ENCODE measurements around the gene MCHR2.

MCHR2 gene

DNA sequence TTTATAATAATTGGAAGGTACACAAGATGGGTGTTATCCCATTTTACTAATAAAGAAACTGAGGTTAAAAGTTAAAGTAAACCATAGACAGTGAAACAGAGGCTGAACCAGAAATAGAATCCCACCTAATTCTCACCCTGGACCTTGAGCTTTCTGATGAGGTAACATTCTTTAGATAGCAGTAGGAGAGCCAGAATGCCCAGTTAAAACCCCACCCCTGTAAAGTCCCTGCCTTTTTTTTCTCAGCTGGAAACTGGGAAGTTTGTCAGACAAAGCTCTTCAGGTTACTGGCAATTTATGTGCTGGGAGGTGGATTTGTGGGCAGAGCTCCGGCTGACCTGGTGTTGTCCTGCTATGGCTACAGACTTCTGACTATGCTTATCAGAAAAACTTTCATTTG is 1.9 kb upstream of the MCHR2 start:
- no peak for TF ChIP-seq CTCF (IDR thresholded peaks at IDR 0.05)

DNA sequence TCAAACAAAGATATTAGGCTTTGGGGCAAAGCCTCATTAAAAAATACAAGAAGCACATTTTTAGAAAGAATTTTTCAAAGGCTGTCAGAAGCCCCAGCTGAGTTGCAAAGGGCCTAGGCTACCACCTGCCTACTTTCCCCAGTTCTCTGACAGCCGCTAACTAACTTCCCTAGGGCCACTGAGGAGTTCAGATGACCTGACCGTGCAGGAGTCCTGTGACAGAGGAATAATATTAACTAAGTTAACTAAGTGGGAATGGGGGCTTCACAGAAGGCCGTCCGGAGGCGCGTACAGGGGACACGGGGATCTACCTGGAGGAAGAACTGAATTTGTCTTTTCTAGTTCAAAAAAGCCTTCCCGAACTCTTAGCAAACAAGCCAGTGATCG is 884 bp downstream of the MCHR2 start:
- no peak for TF ChIP-seq CTCF (IDR thresholded peaks at IDR 0.05)

GRCh38 chr6:99991955-99992354 is 2.1 kb downstream of the MCHR2 start:
- no peak for TF ChIP-seq CTCF (IDR thresholded peaks at IDR 0.05)

DNA sequence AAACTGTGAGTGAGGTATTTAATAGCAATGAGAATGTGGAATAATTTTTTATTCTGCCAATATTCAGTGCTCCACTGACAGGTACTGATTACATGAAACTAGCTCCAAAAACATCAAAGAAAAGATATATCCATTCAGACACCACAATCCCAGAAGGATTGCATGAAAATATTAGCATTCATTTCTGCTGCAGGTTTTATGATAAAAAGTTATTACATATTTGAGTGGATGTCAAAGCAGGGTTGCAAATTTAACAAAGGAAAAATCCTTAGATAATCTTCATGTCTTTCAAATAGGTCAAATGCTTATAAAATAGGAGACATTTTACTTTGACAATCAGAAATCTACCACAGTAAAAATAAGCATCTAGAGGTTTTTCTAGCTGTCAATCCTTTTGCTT is 13.3 kb downstream of the MCHR2 start:
- no peak for TF ChIP-seq CTCF (IDR thresholded peaks at IDR 0.05)

GRCh38 chr6:99979953-99980352 is 14.1 kb downstream of the MCHR2 start:
- no peak for TF ChIP-seq CTCF (IDR thresholded peaks at IDR 0.05)

- no peak for TF ChIP-seq CTCF (IDR thresholded peaks at IDR 0.05)
These were observed 27.0 kb downstream of the MCHR2 start for GRCh38 chr6:99967052-99967451.

DNA sequence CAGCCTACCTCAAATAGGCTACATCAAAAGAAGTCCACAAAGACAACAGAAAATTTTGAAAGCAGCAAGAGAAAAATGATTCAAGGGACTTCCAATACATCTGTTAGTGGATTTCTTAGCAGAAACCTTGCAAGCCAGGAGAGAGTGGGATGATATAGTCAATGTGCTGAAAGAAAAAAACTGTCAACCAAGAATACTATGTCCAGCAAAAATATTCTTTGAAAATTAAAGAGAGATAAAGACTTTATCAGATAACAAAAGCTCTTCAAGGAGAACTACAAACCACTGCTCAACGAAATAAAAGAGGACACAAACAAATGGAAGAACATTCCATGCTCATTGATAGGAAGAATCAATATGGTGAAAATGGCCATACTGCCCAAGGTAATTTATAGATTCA is 34.0 kb downstream of the MCHR2 start:
- no peak for TF ChIP-seq CTCF (IDR thresholded peaks at IDR 0.05)

DNA sequence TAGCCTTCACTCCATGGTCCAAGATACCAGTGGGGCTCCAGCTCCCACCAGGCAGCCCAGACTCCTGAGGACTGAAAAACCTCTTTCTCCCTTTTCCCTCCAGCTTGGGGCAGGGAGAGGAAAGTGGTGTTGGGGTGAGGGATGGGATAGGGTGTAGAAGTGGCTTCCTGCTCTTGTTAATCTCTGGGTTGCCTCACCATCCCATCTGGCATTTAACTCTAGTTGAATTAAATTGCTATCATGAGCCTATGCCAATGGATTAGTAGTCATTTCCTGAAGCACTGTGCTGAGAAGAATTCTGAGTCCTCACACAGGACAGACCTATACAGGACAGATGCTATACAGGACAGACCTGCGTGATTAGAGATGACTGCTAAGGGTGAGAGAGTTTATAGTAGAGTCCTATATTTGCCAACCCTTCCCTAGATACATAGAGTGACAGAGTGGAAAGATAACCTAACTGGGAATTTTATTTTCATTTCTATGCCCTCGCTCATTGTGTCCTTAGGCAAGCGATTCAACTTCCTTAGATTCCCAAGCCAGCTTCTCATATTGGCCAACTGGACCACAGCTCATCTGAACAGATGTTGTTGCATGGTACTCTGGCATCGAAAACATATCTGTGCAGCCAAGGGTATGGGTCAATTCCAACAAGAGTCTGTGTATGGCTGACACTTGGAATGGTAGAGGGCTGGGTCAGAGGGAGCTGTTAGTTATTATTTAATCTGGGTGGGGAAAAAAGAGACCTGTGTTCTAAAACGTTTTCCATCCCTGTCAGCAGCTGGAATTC is 42.8 kb downstream of the MCHR2 start:
- no peak for TF ChIP-seq CTCF (IDR thresholded peaks at IDR 0.05)

All from LNCAP (cell line).